GM18526 (cell line): Measurements from ENCODE around the gene TSEN34.
A peak's percentile ranks its signal among the peaks of the same experiment; 100 is the strongest.

ENCODE experiments used
- POLR2A ChIP-seq: IDR thresholded peaks from 3 replicates; pipeline ENCODE4 v1.6.1; 2011; ENCODE audit not compliant: insufficient read length; ENCODE audit errors: extremely low read depth

Gene TSEN34

DNA sequence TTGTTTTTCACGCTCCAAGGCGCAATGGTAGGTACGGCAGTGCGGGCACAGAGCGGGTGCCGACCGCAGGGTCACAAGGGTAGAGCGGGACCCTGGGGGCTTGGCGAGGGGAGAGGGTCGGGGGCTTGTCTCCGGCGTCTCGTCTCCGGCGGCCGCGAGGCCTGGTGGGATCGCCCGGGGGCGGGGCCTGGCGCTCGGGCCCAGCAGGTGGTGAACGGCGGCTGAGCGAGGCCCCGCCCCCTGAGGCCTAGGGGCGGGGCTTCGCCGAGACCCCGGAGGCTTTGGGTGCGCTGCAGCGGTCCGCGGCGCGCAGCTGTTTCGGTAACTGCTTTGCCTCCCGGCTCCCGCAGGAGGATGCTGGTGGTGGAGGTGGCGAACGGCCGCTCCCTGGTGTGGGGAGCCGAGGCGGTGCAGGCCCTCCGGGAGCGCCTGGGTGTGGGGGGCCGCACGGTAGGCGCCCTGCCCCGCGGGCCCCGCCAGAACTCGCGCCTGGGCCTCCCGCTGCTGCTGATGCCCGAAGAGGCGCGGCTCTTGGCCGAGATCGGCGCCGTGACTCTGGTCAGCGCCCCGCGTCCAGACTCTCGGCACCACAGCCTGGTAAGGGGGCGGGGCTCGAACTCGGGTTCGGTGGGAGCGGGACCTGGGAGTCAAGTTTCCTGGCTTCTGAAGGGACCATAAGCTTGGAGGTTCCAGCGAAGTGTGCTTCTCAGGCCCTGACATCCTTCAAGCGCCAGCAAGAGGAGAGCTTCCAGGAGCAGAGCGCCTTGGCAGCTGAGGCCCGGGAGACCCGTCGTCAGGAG is at the start of gene TSEN34:
TSEN34 (plus strand) TSS at position 298 of the 800 bp plus-strand sequence; CDS start at position 355, 57 bp downstream.
- peak; percentile 65 for TF ChIP-seq POLR2A

DNA sequence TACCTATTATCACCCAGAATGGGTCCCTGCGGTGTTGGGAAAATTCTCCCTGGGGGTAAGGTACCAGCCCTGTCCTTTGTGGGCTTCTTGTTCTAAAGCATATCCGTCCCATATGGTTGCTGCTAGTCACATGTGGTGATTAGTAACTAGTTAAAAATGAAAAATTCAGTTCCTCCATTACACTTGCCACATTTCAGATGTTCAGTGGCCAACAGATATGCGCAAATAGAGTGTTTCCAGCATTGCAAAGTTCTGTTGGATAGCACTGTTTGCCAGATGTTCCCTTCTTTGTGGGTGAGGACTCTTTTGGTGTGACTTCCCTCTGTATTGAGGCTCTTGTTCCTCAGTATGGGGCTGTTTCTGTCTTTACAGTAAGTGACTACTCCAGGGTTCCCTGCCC is 49.8 kb upstream of the TSEN34 start:
- TF ChIP-seq POLR2A = no peak

DNA sequence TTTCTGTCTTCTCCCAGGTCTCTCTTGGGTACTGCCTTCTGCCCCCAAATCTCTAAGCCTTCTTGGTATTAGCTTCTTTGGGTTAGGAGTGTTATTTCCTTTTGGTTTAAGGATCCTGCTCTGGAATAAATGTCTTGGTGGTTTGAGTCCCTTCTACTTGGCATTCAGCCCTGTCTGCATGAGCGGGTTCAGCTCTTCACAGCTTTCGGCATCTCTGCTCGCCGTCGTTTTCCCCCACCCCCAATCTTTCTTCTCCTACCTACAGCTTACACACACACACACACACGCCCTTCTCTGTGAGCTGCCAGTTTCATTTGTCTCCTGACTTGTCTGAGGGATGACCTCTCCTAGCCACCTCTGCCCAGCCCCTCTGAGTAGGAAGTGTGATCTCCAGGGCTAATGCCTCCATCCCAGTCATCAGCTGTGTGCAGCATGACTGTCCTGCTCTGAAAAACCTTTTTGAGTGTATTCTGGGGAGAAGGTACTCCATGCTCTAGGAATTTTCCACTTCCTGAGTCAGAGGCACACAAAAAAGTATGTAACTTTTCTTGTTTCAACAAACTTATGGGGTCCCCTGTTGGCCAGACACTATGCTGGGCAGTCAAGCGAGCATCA is 48.8 kb upstream of the TSEN34 start:
- TF ChIP-seq POLR2A = no peak

DNA sequence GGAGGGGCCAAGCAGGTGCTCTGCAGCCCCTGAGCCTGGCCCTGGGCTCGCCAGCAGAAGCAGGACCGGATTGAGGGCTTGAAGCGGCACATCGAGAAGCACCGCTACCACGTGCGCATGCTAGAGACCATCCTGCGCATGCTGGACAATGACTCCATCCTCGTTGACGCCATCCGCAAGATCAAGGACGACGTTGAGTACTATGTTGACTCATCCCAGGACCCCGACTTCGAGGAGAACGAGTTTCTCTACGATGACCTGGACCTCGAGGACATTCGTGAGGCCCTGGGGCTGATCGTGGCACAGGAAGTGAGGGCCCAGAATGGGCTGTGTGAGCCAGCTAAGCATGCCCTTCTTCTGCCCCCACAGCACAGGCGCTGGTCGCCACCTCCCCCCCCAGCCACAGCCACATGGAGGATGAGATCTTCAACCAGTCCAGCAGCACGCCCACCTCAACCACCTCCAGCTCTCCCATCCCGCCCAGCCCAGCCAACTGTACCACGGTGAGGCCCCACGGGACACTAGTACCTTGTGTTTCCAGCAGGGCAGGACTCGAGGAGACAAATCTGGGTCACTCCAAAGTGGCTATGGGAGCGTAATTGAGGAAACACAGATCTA is 45.5 kb upstream of the TSEN34 start:
- TF ChIP-seq POLR2A = no peak

DNA sequence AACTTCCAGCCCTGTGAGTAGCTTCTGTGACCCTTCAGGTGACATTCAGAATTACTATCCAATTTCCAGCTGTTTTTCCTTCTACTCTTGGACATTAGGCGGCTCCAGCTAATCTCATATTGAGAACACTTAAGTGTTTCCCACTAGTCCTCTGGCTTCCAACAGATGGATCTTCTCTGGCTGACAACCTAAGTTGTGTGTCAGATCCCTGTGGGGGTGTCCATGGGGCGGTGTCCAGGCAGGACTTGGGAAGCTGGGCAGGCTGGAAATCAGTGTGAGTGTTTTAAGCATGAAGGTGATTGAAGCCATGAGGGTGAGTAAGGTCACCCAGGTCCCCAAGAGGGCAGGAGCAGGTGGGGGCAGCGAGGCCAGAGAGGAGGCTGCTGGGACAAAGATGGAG is 43.4 kb upstream of the TSEN34 start:
- TF ChIP-seq POLR2A = no peak

DNA sequence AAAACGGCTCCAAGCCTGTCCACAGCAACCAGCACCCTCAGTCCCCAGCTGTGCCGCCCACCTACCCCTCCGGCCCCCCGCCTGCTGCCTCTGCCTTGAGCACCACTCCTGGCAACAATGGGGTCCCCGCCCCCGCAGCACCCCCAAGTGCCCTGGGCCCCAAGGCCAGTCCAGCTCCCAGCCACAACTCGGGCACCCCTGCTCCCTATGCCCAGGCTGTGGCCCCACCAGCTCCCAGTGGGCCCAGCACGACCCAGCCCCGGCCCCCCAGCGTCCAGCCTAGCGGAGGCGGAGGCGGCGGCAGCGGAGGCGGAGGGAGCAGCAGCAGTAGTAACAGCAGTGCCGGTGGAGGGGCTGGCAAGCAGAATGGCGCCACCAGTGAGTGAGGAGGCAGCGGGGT is 43.0 kb upstream of the TSEN34 start:
- TF ChIP-seq POLR2A = no peak

DNA sequence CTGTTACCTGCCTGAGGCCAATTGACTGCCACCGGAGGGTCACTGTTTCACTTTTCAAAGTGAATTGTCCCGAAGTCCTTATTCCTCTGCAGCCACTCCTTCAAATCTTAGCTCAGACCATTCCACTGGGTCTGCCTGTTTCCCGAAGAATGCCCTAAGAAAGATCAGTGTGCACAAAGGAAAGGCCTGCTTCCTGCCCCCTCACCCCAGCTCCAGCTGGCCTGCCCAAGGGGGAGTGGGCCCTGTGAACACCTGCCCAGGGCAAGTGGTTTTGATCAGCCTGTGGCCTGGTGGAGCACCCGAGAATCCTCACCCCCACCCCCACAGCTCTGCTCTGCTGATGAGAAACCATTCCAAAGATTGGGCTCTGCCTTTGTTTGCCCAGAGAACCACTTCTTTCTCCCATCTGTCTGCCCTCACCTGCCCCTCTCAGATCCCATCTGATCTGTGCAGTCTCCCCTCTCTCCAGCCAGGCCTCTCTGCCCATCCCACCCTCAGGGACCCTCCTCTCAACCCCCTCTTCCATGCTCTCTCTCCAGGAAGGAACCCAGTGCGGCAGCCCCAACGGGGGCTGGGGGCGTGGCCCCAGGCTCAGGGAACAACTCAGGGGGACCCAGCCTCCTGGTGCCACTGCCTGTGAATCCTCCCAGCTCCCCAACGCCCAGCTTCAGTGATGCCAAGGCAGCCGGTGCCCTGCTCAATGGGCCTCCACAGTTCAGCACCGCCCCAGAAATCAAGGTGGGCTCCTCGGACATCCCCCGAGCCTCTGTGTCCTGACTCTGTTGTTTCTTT is 41.9 kb upstream of the TSEN34 start:
- TF ChIP-seq POLR2A = no peak

DNA sequence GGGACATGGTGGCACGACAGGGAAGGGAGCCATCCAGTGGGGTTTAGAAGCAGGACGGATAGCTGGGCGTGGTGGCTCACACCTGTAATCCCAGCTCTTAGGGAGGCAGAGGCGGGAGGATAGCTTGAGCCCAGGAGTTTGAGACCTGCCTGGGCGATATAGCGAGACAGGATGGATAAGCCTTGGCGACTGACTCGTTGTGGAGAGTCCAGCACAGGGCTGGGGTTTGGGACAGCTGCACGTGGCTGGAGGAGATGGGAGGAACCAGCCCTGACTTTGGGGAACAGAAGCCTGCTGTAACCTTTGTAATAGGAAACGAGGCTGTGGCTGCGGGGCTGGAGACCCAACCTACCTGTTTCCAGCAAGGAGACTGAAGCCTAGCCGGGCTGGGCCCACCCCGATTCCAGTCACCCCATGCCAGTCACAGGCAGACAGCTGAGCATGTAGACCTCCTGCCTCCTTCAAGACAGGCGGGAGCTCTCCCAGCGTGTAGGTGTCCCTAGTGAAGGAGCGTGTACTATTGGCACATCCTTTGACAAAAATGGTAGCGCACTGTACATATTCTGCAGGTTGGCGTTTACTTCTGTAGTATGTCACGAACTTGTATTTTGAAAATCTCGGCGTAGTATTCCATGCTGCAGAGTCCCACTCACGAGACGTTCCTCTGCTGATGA is 39.6 kb upstream of the TSEN34 start:
- TF ChIP-seq POLR2A = no peak

DNA sequence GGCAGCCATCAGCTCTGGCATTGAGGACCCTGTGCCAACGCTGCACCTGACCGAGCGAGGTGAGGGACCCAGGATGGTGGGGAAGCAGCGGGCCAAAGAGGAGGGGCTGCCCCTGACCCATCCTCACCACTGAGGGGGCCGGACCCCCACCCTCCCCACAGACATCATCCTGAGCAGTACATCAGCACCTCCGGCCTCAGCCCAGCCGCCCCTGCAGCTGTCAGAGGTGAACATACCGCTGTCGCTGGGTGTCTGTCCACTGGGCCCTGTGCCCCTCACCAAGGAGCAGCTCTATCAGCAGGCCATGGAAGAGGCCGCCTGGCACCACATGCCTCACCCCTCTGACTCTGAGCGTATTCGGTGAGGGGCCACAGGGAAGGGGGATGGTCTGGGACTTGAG is 38.8 kb upstream of the TSEN34 start:
- TF ChIP-seq POLR2A = no peak

DNA sequence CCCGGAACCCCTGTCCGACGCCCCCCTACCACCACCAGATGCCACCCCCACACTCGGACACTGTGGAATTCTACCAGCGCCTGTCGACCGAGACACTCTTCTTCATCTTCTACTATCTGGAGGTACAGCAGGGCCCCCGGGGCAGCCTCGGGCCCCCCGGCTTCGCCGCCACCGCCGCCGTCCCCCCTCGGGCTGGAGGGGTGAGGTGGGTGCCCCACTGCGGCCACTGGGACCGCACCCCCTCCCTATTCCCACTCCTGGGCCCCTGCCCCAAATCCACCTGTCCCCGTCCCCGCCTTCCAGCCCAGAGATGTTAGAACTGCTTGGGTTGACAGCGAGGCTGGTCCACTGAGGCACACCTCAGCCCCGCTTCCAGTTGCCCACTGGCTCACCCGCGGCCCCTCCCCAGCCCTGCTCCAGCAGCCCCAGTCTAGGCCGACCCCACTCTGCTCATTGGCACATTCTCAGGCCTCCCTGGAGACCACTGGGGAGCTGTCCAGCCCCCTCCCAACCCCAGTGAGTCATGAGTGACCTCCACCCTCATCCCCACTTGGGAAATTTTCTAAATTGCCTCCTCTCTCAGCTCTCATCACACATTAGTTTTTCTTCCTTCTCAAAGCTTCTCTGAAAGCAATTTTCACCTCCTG is 38.1 kb upstream of the TSEN34 start:
- peak; percentile 23 for TF ChIP-seq POLR2A

DNA sequence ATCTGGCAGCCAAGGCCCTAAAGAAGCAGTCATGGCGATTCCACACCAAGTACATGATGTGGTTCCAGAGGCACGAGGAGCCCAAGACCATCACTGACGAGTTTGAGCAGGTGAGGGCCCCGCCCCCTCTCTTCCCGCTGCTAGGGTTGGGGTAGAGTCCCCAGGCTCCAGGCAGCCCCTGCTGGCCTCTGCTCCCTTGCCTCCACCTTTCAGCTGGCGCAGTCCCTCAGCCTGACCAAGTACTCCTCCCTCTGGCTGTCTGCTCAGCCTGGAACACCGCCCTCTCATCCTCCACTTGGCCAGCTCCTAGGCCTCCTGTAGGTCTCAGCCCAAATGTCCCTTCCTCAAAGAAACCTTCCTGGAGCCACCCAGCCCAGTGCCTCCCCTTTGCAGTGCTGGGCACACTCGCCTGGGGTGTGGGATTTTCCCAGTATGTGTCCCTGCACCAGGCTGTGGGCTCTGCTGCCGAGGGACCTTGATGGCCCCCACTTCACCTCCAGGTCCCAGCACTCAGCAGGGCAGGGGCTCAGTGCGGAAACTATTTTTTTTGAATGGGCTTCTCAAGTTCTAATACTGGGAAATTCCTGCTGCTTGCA is 37.3 kb upstream of the TSEN34 start:
- no peak for TF ChIP-seq POLR2A

DNA sequence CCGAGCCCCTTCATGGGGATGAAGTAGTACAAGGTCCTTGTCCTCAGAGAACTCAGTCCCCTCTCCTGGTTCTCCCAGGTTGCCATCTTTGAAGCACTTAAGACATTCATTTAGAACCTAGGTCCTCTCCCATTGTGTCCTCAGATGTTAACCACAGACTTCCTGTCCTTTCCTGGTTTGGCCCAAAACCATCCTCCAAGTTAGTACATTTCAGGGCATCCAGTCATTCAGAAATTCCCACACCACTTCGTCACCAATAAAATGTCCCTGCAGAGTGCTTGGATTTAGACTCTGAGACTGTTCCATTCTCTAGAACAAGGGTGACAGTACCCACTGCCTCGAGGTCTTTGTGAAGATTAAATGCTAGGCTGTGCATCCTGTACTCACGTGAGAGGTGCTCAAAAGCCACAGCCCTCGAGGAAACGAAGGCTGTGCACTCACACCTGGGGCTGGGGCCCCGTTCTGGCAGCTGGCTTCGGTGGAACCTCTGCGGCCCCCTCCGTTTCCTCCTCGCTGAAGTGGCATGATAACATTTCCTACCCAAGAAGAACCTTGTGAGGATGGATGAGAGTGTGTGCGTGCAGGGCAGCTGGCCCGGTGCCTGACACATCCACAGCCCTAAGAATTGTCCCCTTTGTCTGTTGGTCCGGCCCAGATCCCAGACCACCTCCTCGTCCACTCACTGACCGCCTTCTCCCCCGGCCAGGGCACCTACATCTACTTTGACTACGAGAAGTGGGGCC is 36.3 kb upstream of the TSEN34 start:
- no peak for TF ChIP-seq POLR2A

DNA sequence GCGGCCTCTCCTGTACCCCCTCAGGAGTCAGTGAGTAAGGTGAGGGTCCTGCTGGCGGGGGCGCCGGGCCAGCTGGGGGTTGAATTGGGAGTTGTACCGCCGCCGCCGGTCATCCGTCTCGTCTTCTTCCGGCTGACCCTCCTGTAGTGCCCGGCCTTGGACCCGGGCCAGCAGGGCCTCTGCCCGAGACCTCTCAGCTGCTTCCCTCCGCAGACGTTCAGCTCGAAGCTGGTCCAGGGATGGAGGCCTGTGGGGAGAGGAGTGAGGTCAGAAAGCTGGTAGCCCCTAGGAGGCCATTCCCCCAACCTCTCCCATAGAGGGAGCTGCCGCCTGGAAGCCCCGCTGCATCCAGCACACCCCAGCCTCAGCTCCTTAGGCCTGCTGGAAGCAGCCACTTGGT is 35.4 kb upstream of the TSEN34 start:
- TF ChIP-seq POLR2A = no peak
